GM12878 (cell line): ENCODE data around the gene FAM170B. TPM values are rescaled to one million over a fixed set of nuclear protein-coding genes. Genes with fewer than 3 reads are reported as not detected.

ENCODE experiments used
- ATAC-seq: fragments of 200-7000 bp; cut with Tn5 transposase; 3 replicates; pipeline ENCODE4 v1.9.1; 2020; ENCODE audit warnings: mild to moderate bottlenecking, moderate library complexity
- BruUV-seq: library from RNA; stranded (reverse); fragments of 400-500 nt; replicated peaks from 2 replicates; lab custom pipeline; 2021; lab: Mats Ljungman, UMichigan
- CTCF ChIA-PET: fragments of 300-600 bp; sonication (Branson Sonifier 250); formaldehyde crosslinking; extraction: SDS; loops from one replicate; lab custom pipeline; 2021; ENCODE audit warnings: inconsistent platforms; lab: Yijun Ruan, JAX
- POLR2A ChIA-PET: fragments of 350-600 bp; formaldehyde crosslinking; extraction: SDS; loops from one replicate; lab custom pipeline; 2021; ENCODE audit warnings: inconsistent platforms; lab: Charles Lee
- RAD21 ChIA-PET: fragments of 300-600 bp; sonication (Branson Sonifier 250); formaldehyde crosslinking; loops from one replicate; lab custom pipeline; 2023; ENCODE audit warnings: antibody characterized with exemption; ENCODE audit not compliant: unreplicated experiment; lab: Charles Lee
- SMC1A ChIA-PET: fragments of 300-600 bp; sonication (Branson Sonifier 250); formaldehyde crosslinking; loops from one replicate; lab custom pipeline; 2023; ENCODE audit not compliant: unreplicated experiment, uncharacterized antibody; lab: Charles Lee
- DNase-seq: peaks from one replicate; pipeline ENCODE4 v3.0.0-alpha.2; 2011; ENCODE audit warnings: low read depth, low spot score
- FAIRE-seq: peaks from 3 replicates; lab custom pipeline; 2011; peaks lifted over from hg19 to GRCh38; lab: Jason Lieb, UNC
- H2AFZ ChIP-seq: 2 replicates; pipeline ENCODE4 v1.6.0; 2011; ENCODE audit warnings: low read depth, low read length, control low read depth; ENCODE audit not compliant: control insufficient read depth
- H3K27ac ChIP-seq: 2 replicates; pipeline ENCODE4 v1.5.1; 2011; ENCODE audit warnings: control low read depth; ENCODE audit not compliant: control insufficient read depth, insufficient read depth
- H3K27me3 ChIP-seq, 2 experiments: replicated peaks in 1 of 2; 2 replicates each; pipeline versions ENCODE4 v1.6.0 to v1.6.1; 2011; ENCODE audit warnings: low read length in 1 of 2; ENCODE audit not compliant: control insufficient read depth in 2 of 2, insufficient read depth in 2 of 2
- H3K36me3 ChIP-seq, 2 experiments: 2 replicates each; pipeline ENCODE4 v1.5.1; 2011; ENCODE audit warnings: low read length in 1 of 2; ENCODE audit not compliant: control insufficient read depth in 2 of 2, insufficient read depth in 2 of 2
- H3K4me1 ChIP-seq: 2 replicates; pipeline ENCODE4 v1.6.1; 2011; ENCODE audit warnings: mild to moderate bottlenecking, low read length, moderate library complexity, mixed read lengths; ENCODE audit not compliant: control insufficient read depth, insufficient read depth
- H3K4me2 ChIP-seq: 2 replicates; pipeline ENCODE4 v1.6.0; 2011; ENCODE audit warnings: control low read depth; ENCODE audit not compliant: control insufficient read depth, insufficient read depth
- H3K4me3 ChIP-seq: fragments of 200-600 bp; sonication (generic); 2 replicates; pipeline ENCODE4 v1.5.1; 2016
- H3K79me2 ChIP-seq: 2 replicates; pipeline ENCODE4 v1.6.0; 2011; ENCODE audit warnings: low read length; ENCODE audit not compliant: control insufficient read depth, insufficient read depth
- H3K9ac ChIP-seq: 2 replicates; pipeline ENCODE4 v1.8.0; 2011; ENCODE audit warnings: low read length, control low read depth, mixed read lengths; ENCODE audit not compliant: control insufficient read depth, insufficient read depth
- H3K9me3 ChIP-seq: replicated peaks from 3 replicates; pipeline ENCODE4 v1.5.1; 2011; ENCODE audit warnings: mild to moderate bottlenecking, low read length; ENCODE audit not compliant: control insufficient read depth, insufficient read depth
- H4K20me1 ChIP-seq: 2 replicates; pipeline ENCODE4 v1.6.0; 2011; ENCODE audit not compliant: control insufficient read depth, insufficient read depth
- ATF7 ChIP-seq: fragments of 450-650 bp; IDR thresholded peaks from 2 replicates; pipeline ENCODE4 v1.6.1; 2016; ENCODE audit warnings: low read depth, mild to moderate bottlenecking
- BMI1 ChIP-seq: fragments of 450-650 bp; IDR thresholded peaks from 2 replicates; pipeline ENCODE4 v1.6.1; 2016; ENCODE audit warnings: mild to moderate bottlenecking, moderate library complexity, borderline replicate concordance
- CEBPZ ChIP-seq: fragments of 150-350 bp; IDR thresholded peaks from 2 replicates; pipeline ENCODE4 v1.6.1; 2016; ENCODE audit warnings: low read depth, low read length
- HDAC2 ChIP-seq: fragments of 200-600 bp; sonication (generic); IDR thresholded peaks from 2 replicates; pipeline ENCODE4 v1.6.1; 2017
- MTA2 ChIP-seq: fragments of 450-650 bp; IDR thresholded peaks from 2 replicates; pipeline ENCODE4 v1.6.1; 2016; ENCODE audit warnings: low read depth, mild to moderate bottlenecking, moderate library complexity
- ZBTB40 ChIP-seq: fragments of 450-650 bp; IDR thresholded peaks from 2 replicates; pipeline ENCODE4 v1.6.1; 2016; ENCODE audit warnings: mild to moderate bottlenecking, moderate library complexity, borderline replicate concordance
- ZNF274 ChIP-seq: IDR thresholded peaks from one replicate; pipeline ENCODE4 v1.8.0; 2011; ENCODE audit not compliant: insufficient read length, insufficient read depth
- ZNF687 ChIP-seq: fragments of 450-650 bp; IDR thresholded peaks from 2 replicates; pipeline ENCODE4 v1.6.1; 2017; ENCODE audit warnings: mild to moderate bottlenecking, moderate library complexity
- WGBS: methylation state at CpG from one replicate; pipeline ENCODE4 v1.1.6; 2016; ENCODE audit warnings: low lambda C conversion rate; ENCODE audit not compliant: insufficient replicate concordance, insufficient coverage; ENCODE audit errors: missing lambda C conversion rate; 5-methylcytosine and 5-hydroxymethylcytosine counted together
- in situ Hi-C: fragments of 300-500 bp; cut with MboI; formaldehyde crosslinking; loops from 9 replicates; pipeline ENCODE4 v1.14.3; 2018; ENCODE audit warnings: mixed read lengths
- intact Hi-C: fragments of 100-400 bp; cut with micrococcal nuclease; formaldehyde crosslinking; loops from one replicate; pipeline ENCODE4 v1.14.2; 2022; ENCODE audit not compliant: unreplicated experiment
- polyA plus RNA-seq, 11 experiments: library from polyadenylated mRNA; depleted of rRNA in 4 of 11; unstranded in 6 of 11; stranded (reverse) in 5 of 11; fragments of >200 nt; fragmentation: Nextera tagmentation in 4 of 11; fragmentation: Illumina TruSeq in 1 of 11; extraction: Ambion mirVana in 4 of 11; extraction: Trizol in 1 of 11; gene quantifications; 1 replicate in 1 of 11; 2 replicates in 10 of 11; pipeline versions ENCODE4 v1.2.1 to v1.2.3, GENCODE V29; 2011 to 2016; ENCODE audit warnings: inconsistent platforms in 2 of 11, missing spikeins in 2 of 11, low read depth in 1 of 11
- total RNA-seq, 4 experiments: library from RNA; depleted of rRNA in 3 of 4; stranded (reverse); fragments of >200 nt in 3 of 4; fragmentation: Illumina TruSeq in 1 of 4; extraction: Trizol in 1 of 4; gene quantifications; 2 replicates each; pipeline versions ENCODE4 v1.2.1 to v1.2.3, GENCODE V29; 2013 to 2021
- TF ChIP-seq, protein P1 (sequence below): fragments of 450-650 bp; formaldehyde crosslinking; IDR thresholded peaks from 2 replicates; pipeline ENCODE4 v1.5.0; 2022; ENCODE audit warnings: mild to moderate bottlenecking, missing genetic modification characterization

The FAM170B gene
- total and polyA plus RNA-seq, 10 of the 15 experiments (the other 5 are each of a cell fraction or from before 2014, with no cell fraction given) = not detected

DNA sequence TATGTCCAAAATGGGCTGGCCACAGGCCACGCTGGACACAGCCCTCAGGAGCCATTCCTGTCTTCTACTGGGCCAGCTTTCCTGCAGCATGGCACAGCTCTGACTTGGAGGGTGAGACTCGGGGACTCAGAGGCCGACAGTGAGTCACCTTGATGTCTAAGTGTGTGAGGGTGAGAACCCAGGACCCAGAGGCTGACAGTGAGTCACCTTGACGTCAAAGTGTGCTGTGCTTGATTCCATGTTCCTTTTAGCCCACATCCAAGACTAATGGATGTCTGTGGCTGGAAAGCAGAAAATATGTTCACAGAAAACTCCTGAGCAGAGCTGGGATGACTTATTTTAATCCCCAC is 6.0 kb upstream of the FAM170B start:
- WGBS = 4% methylated on average over 4 of the region's 4 CpGs
- no peaks in the 10 kb centered on the region for H3K9me3 ChIP-seq
- ATAC-seq (no peak), FAIRE-seq (no peak), DNase-seq (no peak)
- H3K4me3 ChIP-seq = no peak overlapping the region
- H3K27ac ChIP-seq = no peak overlapping the region
- SMC1A ChIA-PET = interaction anchor here (1.3 kb wide), 1 partner anchor 22 kb away, joined by 4 read pairs; no protein-coding TSS in a partner anchor
- H3K9ac ChIP-seq = no peak overlapping the region
- no peaks in the 10 kb centered on the region for H3K79me2 ChIP-seq
- no peak overlapping the region for H3K4me2 ChIP-seq
- intact Hi-C loops = no loop called here
- H4K20me1 ChIP-seq = no peaks in the 10 kb centered on the region
- RAD21 ChIA-PET = interaction anchor here (0.9 kb wide), 1 partner anchor 32 kb away, joined by 3 read pairs; no protein-coding TSS in a partner anchor
- H3K4me1 ChIP-seq = no peaks in the 10 kb centered on the region
- POLR2A ChIA-PET = interaction anchor here (1.0 kb wide), 1 partner anchor 11 kb away, joined by 4 read pairs; no protein-coding TSS in a partner anchor
- H3K36me3 ChIP-seq = no peaks in the 10 kb centered on the region
- in situ Hi-C loops = no loop called here
- H2AFZ ChIP-seq = no peak overlapping the region
- H3K27me3 ChIP-seq = no peaks in the 10 kb centered on the region
- BruUV-seq = no TSS peak
- CTCF ChIA-PET = interaction anchor here (1.1 to 2.0 kb wide), 2 partner anchors 47 to 268 kb away, joined by 3 to 6 read pairs; no protein-coding TSS in a partner anchor
- no peak for TF ChIP-seq CEBPZ
- TF ChIP-seq HDAC2 = no peak
- TF ChIP-seq BMI1 = no peak
- no peak for TF ChIP-seq ZNF274
- no peak for TF ChIP-seq MTA2
- TF ChIP-seq, protein P1, sequence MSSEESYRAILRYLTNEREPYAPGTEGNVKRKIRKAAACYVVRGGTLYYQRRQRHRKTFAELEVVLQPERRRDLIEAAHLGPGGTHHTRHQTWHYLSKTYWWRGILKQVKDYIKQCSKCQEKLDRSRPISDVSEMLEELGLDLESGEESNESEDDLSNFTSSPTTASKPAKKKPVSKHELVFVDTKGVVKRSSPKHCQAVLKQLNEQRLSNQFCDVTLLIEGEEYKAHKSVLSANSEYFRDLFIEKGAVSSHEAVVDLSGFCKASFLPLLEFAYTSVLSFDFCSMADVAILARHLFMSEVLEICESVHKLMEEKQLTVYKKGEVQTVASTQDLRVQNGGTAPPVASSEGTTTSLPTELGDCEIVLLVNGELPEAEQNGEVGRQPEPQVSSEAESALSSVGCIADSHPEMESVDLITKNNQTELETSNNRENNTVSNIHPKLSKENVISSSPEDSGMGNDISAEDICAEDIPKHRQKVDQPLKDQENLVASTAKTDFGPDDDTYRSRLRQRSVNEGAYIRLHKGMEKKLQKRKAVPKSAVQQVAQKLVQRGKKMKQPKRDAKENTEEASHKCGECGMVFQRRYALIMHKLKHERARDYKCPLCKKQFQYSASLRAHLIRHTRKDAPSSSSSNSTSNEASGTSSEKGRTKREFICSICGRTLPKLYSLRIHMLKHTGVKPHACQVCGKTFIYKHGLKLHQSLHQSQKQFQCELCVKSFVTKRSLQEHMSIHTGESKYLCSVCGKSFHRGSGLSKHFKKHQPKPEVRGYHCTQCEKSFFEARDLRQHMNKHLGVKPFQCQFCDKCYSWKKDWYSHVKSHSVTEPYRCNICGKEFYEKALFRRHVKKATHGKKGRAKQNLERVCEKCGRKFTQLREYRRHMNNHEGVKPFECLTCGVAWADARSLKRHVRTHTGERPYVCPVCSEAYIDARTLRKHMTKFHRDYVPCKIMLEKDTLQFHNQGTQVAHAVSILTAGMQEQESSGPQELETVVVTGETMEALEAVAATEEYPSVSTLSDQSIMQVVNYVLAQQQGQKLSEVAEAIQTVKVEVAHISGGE = no peak
- TF ChIP-seq ATF7 = no peak
- TF ChIP-seq ZBTB40 = no peak
- TF ChIP-seq ZNF687 = no peak
